Vagina (tissue), 2 donors: ENCODE data around the gene ALDH8A1.

ENCODE experiments used
- POLR2A ChIP-seq, 2 donors: fragments of 450-650 bp; IDR thresholded peaks; one replicate each; pipeline ENCODE4 v1.6.1; 2017; ENCODE audit warnings: antibody characterized with exemption in 2 of 2, mild to moderate bottlenecking in 2 of 2, moderate library complexity in 2 of 2
- POLR2AphosphoS5 ChIP-seq, 2 donors: sonication (generic); formaldehyde crosslinking; IDR thresholded peaks; one replicate each; pipeline ENCODE4 v1.9.0; 2017; ENCODE audit warnings: antibody characterized with exemption in 2 of 2, mild to moderate bottlenecking in 2 of 2, low read depth in 1 of 2; ENCODE audit not compliant: insufficient read depth in 1 of 2
- TF ChIP-seq, protein P1 (sequence below), 3 experiments: fragments of 450-650 bp in 2 of 3; fragments of 200-600 bp in 1 of 3; sonication (generic) in 1 of 3; IDR thresholded peaks; one replicate each; pipeline ENCODE4 v1.5.1; 2017 to 2019; ENCODE audit warnings: antibody characterized with exemption in 3 of 3, mild to moderate bottlenecking in 2 of 3, moderate library complexity in 2 of 3

- TF ChIP-seq, protein P1, sequence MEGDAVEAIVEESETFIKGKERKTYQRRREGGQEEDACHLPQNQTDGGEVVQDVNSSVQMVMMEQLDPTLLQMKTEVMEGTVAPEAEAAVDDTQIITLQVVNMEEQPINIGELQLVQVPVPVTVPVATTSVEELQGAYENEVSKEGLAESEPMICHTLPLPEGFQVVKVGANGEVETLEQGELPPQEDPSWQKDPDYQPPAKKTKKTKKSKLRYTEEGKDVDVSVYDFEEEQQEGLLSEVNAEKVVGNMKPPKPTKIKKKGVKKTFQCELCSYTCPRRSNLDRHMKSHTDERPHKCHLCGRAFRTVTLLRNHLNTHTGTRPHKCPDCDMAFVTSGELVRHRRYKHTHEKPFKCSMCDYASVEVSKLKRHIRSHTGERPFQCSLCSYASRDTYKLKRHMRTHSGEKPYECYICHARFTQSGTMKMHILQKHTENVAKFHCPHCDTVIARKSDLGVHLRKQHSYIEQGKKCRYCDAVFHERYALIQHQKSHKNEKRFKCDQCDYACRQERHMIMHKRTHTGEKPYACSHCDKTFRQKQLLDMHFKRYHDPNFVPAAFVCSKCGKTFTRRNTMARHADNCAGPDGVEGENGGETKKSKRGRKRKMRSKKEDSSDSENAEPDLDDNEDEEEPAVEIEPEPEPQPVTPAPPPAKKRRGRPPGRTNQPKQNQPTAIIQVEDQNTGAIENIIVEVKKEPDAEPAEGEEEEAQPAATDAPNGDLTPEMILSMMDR (IDR thresholded peaks at IDR 0.05), result no peak
- TF ChIP-seq POLR2AphosphoS5 (IDR thresholded peaks at IDR 0.05; ENCODE audit: insufficient read depth in 1 of 2, low read depth in 1 of 2) (no peak), POLR2A (IDR thresholded peaks at IDR 0.05) (no peak)
Observed at GRCh38 chr6:134932098-134932497, 17.8 kb downstream of the ALDH8A1 start.
